ENCODE measurements around the gene CCBE1. TPM values are rescaled to one million over a fixed set of nuclear protein-coding genes. Genes with fewer than 3 reads are reported as not detected.

Gene CCBE1
- total RNA-seq, 1 donor from 2014 or later, result 1.6 TPM

DNA sequence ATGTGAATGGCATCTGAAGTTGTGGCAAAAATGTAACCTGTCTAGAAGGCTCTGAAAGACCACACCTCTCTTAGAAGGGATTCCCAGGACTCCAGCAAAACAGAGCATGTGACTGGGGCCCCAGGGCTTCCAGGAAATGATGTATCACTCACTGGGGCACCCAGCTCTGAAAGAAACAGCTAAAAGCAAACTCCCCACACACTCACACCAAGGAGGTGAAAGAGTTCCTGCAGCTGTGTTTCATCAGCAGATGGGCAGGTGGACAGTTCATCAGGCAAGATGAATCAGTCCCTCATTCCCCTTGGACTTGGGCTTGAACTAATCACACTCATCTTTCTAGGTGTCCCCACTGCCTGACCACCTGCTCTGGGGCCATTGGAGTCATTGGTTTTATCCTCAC, 76.2 kb downstream of the CCBE1 start:
- peak; percentile 85 for FAIRE-seq
- Histone ChIP-seq H3K36me3 (ENCODE audit: control insufficient read depth, insufficient read depth, low read length) (no peaks in the 10 kb centered on the region), H3K4me3 (ENCODE audit: low read depth, low read length) (no peak overlapping the region), H3K27me3 (ENCODE audit: control insufficient read depth, insufficient read depth, low read length) (no peaks in the 10 kb centered on the region)
- DNase-seq (ENCODE audit: low read depth), result peak; percentile 85
- TF ChIP-seq CTCF (IDR thresholded peaks at IDR 0.05; ENCODE audit: insufficient read depth, low read length, severe bottlenecking), result no peak

- TF ChIP-seq CTCF (IDR thresholded peaks at IDR 0.05; ENCODE audit: insufficient read depth, low read length, severe bottlenecking), result no peak
- H3K4me3 ChIP-seq (ENCODE audit: low read depth, low read length), result no peak overlapping the region
- DNase-seq (ENCODE audit: low read depth), result peak; percentile 75
- H3K27me3 ChIP-seq (ENCODE audit: control insufficient read depth, insufficient read depth, low read length), result no peaks in the 10 kb centered on the region
- no peaks in the 10 kb centered on the region for H3K36me3 ChIP-seq (ENCODE audit: control insufficient read depth, insufficient read depth, low read length)
- FAIRE-seq, result no peak
Measured at GRCh38 chr18:59620381-59620780, 76.8 kb downstream of the CCBE1 start.

DNA sequence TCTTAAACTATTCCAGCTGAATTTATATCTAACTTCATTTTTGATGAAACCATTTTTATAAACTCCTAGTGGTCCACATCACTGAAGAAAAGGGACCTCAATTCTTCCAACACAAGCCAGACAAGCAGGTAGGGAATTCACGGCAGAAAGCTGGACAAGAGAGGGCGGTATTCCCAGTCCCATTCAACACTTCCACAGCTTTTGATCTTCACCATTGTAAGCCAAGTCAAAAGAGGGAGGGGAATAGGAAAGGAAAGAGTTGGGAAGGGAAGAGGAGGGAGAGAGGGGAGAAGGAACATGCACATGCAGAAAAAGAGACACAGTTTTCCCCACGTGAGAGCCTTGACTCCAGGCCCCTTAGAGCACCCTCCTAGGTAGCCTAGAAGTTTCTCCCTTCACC, 77.4 kb downstream of the CCBE1 start:
- H3K4me3 ChIP-seq (ENCODE audit: low read depth, low read length), result no peak overlapping the region
- no peaks in the 10 kb centered on the region for H3K27me3 ChIP-seq (ENCODE audit: control insufficient read depth, insufficient read depth, low read length)
- H3K36me3 ChIP-seq (ENCODE audit: control insufficient read depth, insufficient read depth, low read length), result no peaks in the 10 kb centered on the region
- FAIRE-seq, result no peak
- DNase-seq (ENCODE audit: low read depth), result no peak
- no peak for TF ChIP-seq CTCF (IDR thresholded peaks at IDR 0.05; ENCODE audit: insufficient read depth, low read length, severe bottlenecking)

GRCh38 chr18:59617468-59617932, 79.7 kb downstream of the CCBE1 start:
- TF ChIP-seq CTCF (IDR thresholded peaks at IDR 0.05; ENCODE audit: insufficient read depth, low read length, severe bottlenecking), result no peak
- H3K36me3 ChIP-seq (ENCODE audit: control insufficient read depth, insufficient read depth, low read length), result no peaks in the 10 kb centered on the region
- FAIRE-seq (no peak), DNase-seq (ENCODE audit: low read depth) (peak; percentile 44)
- no peak overlapping the region for H3K4me3 ChIP-seq (ENCODE audit: low read depth, low read length)
- no peaks in the 10 kb centered on the region for H3K27me3 ChIP-seq (ENCODE audit: control insufficient read depth, insufficient read depth, low read length)

DNA sequence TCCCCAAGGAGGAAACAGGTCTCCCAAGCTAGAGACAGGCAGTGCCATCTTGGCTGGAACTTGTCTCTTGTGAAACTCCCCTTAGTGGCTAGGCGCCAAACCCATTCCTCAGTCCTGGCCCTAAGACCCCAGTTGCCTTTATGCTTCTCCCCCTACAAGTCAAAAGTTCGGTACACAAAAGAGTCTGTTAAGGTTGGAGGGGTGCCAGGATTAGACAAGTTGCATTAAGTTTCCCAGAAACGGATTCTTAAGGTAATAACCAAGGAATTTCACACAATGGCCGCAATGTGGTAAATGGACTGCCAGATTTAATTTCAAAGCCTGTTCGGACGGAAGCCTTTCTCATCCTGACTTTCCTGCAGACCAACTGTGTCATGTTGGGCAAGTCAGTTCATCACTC, 80.7 kb downstream of the CCBE1 start:
- Histone ChIP-seq H3K27me3 (ENCODE audit: control insufficient read depth, insufficient read depth, low read length) (no peaks in the 10 kb centered on the region), H3K4me3 (ENCODE audit: low read depth, low read length) (no peak overlapping the region), H3K36me3 (ENCODE audit: control insufficient read depth, insufficient read depth, low read length) (no peaks in the 10 kb centered on the region)
- TF ChIP-seq CTCF (IDR thresholded peaks at IDR 0.05; ENCODE audit: insufficient read depth, low read length, severe bottlenecking), result no peak
- FAIRE-seq, result no peak
- peak; percentile 60 for DNase-seq (ENCODE audit: low read depth)

DNA sequence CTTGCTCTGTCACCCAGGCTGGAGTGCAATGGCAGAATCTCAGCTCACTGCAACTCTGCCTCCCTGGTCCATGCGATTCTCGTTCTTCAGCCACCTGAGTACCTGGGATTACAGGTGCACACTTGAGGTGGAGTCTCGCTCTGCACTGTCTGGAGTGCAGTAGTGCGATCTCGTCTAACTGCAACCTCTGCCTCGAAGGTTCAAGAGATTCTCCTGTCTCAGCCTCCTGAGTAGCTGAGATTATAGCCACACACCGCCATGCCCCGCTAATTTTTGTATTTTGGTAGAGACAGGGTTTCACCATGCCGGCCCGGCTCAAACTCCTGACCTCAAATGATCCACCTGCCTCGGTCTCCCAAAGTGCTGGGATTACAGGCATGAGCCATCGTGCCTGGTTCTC, 83.3 kb downstream of the CCBE1 start:
- DNase-seq (ENCODE audit: low read depth) (no peak), FAIRE-seq (no peak)
- Histone ChIP-seq H3K36me3 (ENCODE audit: control insufficient read depth, insufficient read depth, low read length) (no peaks in the 10 kb centered on the region), H3K4me3 (ENCODE audit: low read depth, low read length) (no peak overlapping the region), H3K27me3 (ENCODE audit: control insufficient read depth, insufficient read depth, low read length) (no peaks in the 10 kb centered on the region)
- TF ChIP-seq CTCF (IDR thresholded peaks at IDR 0.05; ENCODE audit: insufficient read depth, low read length, severe bottlenecking), result no peak

Data from bronchial epithelial cell (primary cell).